Measurements from ENCODE around the gene CBX2.
A peak's percentile ranks its signal among the peaks of the same experiment; 100 is the strongest.

CBX2 gene

DNA sequence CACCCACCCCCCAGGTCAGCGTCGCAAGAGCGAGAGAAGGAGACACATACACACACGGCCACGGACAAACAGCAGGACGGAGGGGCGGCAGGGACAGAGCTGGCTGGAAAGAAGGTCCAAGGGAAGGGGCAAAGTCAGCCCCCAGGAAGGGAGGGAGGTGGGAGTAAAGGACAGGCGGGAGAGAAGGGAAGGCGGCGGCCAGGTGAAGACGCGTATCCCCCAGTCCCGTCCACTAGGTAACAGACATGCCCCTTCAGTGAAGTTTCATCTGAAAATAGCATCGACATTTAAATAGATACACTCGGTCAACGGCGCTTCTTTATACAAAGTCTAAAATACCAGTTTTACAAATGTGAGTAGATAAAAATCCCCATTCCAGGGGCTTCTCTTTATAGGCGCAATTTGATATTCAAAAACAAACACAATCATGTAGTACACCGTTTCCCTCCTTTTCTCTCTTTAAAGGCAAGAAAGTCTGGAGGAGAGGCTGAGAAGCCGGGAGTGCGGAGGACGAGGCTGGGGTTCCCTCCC, 14.5 kb downstream of the CBX2 start:
- TF ChIP-seq, protein P1, sequence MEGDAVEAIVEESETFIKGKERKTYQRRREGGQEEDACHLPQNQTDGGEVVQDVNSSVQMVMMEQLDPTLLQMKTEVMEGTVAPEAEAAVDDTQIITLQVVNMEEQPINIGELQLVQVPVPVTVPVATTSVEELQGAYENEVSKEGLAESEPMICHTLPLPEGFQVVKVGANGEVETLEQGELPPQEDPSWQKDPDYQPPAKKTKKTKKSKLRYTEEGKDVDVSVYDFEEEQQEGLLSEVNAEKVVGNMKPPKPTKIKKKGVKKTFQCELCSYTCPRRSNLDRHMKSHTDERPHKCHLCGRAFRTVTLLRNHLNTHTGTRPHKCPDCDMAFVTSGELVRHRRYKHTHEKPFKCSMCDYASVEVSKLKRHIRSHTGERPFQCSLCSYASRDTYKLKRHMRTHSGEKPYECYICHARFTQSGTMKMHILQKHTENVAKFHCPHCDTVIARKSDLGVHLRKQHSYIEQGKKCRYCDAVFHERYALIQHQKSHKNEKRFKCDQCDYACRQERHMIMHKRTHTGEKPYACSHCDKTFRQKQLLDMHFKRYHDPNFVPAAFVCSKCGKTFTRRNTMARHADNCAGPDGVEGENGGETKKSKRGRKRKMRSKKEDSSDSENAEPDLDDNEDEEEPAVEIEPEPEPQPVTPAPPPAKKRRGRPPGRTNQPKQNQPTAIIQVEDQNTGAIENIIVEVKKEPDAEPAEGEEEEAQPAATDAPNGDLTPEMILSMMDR (IDR thresholded peaks at IDR 0.05; ENCODE audit: insufficient read depth, low read length, missing control alignments): no peak
- no peak for DNase-seq (ENCODE audit: low read depth, low spot score)
- ChIA-PET CTCF (no interaction called here), POLR2A (interaction anchor here (0.5 to 0.6 kb wide), 2 partner anchors 42 to 45 kb away, joined by 3 read pairs; no protein-coding TSS in a partner anchor)
- no peak overlapping the region for H3K4me3 ChIP-seq (ENCODE audit: low read depth, low read length)

DNA sequence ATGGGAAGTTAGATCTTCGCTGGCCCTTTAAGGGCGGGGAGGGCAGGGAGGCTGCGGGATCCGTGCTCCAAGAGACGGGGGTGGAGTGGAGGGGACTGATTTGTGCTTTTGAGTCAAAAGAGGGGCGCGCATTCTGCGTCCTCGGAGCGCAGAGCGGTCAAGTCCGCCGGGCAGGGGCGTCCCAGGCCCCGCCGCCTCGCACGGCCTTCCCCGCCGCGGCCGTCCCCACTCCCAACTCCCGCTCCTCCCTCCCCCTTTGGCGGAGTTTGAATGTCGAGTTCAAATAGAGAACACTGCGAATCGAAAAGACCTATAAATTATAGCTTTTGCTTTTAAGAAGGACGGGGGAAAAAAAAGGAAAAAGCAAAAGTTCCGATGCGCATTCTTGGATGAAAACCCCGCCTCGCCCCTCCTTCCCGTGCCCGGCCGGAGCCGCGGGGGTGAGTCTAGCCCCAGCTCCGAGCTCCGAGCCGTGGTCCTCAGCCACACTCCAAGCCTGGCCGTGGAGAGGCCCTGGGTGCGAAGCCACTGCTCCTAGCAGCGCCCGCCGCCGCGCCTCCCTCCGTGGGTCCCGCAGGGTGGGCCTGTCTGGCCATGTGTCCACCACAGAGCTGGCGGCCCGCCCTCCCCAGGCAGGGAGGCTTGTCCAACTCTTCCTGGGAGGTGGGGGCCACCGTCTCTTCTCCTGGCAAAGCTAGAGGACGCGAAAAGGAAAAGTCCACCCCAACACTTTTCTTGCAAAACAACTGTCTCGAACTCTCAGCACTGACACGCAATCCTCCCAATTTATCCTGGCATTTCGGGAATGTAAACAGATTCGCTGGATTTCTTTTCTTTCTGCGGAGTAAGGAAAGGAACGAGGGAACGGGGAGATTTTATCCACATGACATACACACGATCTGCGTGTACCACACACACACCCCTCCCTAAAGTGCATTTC, 15.3 kb downstream of the CBX2 start:
- TF ChIP-seq, protein P1 (IDR thresholded peaks at IDR 0.05; ENCODE audit: insufficient read depth, low read length, missing control alignments): no peak

GRCh38 chr17:79793924-79794304, 16.0 kb downstream of the CBX2 start:
- TF ChIP-seq, protein P1 (IDR thresholded peaks at IDR 0.05; ENCODE audit: insufficient read depth, low read length, missing control alignments): no peak
- POLR2A ChIA-PET: interaction anchor here (0.9 kb wide), 1 partner anchor 46 kb away, joined by 3 read pairs; the partner anchor contains the start of gene CBX4

More for the DNA sequence above, 15.3 kb downstream of the CBX2 start:
- peak; percentile 50 for DNase-seq (ENCODE audit: low read depth, low spot score)
- POLR2A ChIA-PET: interaction anchor here (0.5 to 0.9 kb wide), 2 partner anchors 44 to 46 kb away, joined by 3 read pairs; partner anchors contain the start of gene CBX4
- CTCF ChIA-PET: interaction anchor here (0.6 to 2.4 kb wide), 8 partner anchors 9 to 199 kb away, joined by 3 to 7 read pairs (median 4); no protein-coding TSS in a partner anchor
- H3K4me3 ChIP-seq (ENCODE audit: low read depth, low read length): peak overlapping the region; percentile 46

DNA sequence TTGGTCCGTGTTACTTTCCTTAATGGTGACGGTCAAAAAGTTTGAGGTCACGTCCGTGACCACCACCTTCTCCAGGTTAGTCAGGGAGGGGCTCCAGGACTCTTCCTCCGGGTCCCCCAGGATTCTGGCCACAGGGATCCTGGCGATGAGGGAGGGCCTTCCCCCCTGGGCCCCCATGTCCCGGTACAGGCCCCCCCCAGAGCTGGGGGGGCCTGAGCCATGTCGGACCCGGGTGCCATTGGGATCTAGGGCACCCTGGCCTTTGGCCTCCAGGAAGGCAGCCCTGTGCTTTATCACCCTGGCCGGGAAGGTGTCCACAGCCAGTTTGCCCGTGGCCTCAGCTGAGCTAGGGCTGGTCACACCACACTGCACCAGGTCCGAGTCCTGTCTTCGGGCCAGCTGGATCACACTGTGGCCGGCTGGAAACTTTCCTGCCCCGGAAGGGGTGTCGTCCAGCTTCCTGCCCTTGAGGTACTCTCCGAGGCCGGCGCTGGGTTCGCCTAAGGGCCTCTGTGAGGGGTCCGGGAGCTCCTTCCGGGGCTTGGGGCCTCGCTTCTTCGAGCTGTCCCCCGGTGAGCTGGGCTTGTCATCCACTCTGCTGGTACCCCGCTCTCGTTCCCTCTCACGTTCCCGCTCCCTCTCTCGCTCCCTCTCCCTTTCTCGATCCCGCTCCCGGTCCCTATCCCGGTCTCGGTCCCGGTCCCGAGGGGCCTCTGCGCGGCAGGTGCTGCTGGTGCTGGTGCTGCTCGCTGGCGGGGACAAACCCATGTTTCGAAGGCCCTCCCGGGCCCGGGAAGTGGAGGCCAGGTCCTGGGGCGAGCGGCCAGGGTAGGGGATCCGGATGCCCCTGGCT, 16.9 kb downstream of the CBX2 start:
- no peak for DNase-seq (ENCODE audit: low read depth, low spot score)
- ChIA-PET POLR2A (no interaction called here), CTCF (interaction anchor here (0.6 to 2.4 kb wide), 5 partner anchors 11 to 197 kb away, joined by 3 to 7 read pairs (median 4); no protein-coding TSS in a partner anchor)
- TF ChIP-seq, protein P1 (IDR thresholded peaks at IDR 0.05; ENCODE audit: insufficient read depth, low read length, missing control alignments): no peak
- H3K4me3 ChIP-seq (ENCODE audit: low read depth, low read length): no peak overlapping the region

More at GRCh38 chr17:79793924-79794304, 16.0 kb downstream of the CBX2 start:
- CTCF ChIA-PET: interaction anchor here (0.6 to 2.4 kb wide), 7 partner anchors 10 to 198 kb away, joined by 3 to 7 read pairs (median 4); no protein-coding TSS in a partner anchor
- H3K4me3 ChIP-seq (ENCODE audit: low read depth, low read length): peak overlapping the region; percentile 46
- DNase-seq (ENCODE audit: low read depth, low spot score): no peak

GRCh38 chr17:79795795-79796443, 18.0 kb downstream of the CBX2 start:
- no peak for DNase-seq (ENCODE audit: low read depth, low spot score)
- TF ChIP-seq, protein P1 (IDR thresholded peaks at IDR 0.05; ENCODE audit: insufficient read depth, low read length, missing control alignments): no peak
- ChIA-PET CTCF (interaction anchor here (2.4 kb wide), 2 partner anchors 9 to 12 kb away, joined by 7 to 8 read pairs; no protein-coding TSS in a partner anchor), POLR2A (interaction anchor here (0.6 kb wide), 1 partner anchor 42 kb away, joined by 3 read pairs; no protein-coding TSS in a partner anchor)
- H3K4me3 ChIP-seq (ENCODE audit: low read depth, low read length): peak overlapping the region; percentile 82

Measured in AG04449 (cell line).